ENCODE results near the gene TWIST1. TPM values are rescaled to one million over a fixed set of nuclear protein-coding genes. Genes with fewer than 3 reads are reported as not detected.

Gene TWIST1
- total RNA-seq, 5 donors from 2014 or later (not counting 1 experiment from before 2014, with no cell fraction given) = 0.16 to 0.92 (median 0.18) TPM; not detected in 2

- Histone ChIP-seq H3K27me3 (replicated peaks in 1 of 2; ENCODE audit: control insufficient read depth in 2 of 2, extremely low read depth in 1 of 2, insufficient read depth in 2 of 2, low read length in 1 of 2) (peaks cover 35 to 36% of the 10 kb centered on the region in 2 experiments), H3K4me1 (ENCODE audit: control insufficient read depth in 1 of 2, extremely low read depth in 1 of 2, insufficient read depth in 2 of 2, low read length in 2 of 2) (peaks cover 0 to 6% of the 10 kb centered on the region in 2 experiments), H3K4me3 (ENCODE audit: control insufficient read depth in 1 of 2, extremely low read depth in 1 of 2, low read length in 1 of 2) (no peak overlapping the region), H3K36me3 (ENCODE audit: control insufficient read depth in 2 of 2, extremely low read depth in 1 of 2, insufficient read depth in 1 of 2, low read length in 1 of 2) (no peaks in the 10 kb centered on the region), H3K27ac (ENCODE audit: low read length) (no peak overlapping the region), H3K9me3 (no peaks in the 10 kb centered on the region)
- Mint-ChIP-seq H3K4me1 (peaks cover 0 to 11% (median 0%) of the 10 kb centered on the region in 3 donors), H3K4me3 (no peak overlapping the region), H3K27ac (no peak overlapping the region), H3K36me3 (no peaks in the 10 kb centered on the region), H3K27me3 (peaks cover 49 to 75% of the 10 kb centered on the region in 2 donors), H3K9me3 (peaks cover 0 to 5% (median 4%) of the 10 kb centered on the region in 3 donors)
- CTCF ChIA-PET = no interaction called here
- no peak for DNase-seq
- no CpG with 5 or more reads among the region's 4 CpGs for WGBS (ENCODE audit: insufficient coverage)
- no peak for ATAC-seq (replicated peaks in 1 of 4)
- POLR2A ChIA-PET = no interaction called here
Observed at GRCh38 chr7:19105546-19105945, 11.9 kb downstream of the TWIST1 start.

- H3K27ac Mint-ChIP-seq = no peak overlapping the region
- H3K9me3 Mint-ChIP-seq = peaks cover 0 to 5% (median 4%) of the 10 kb centered on the region in 3 donors
- no peaks in the 10 kb centered on the region for H3K9me3 ChIP-seq
- CTCF ChIA-PET = no interaction called here
- peaks cover 0 to 6% of the 10 kb centered on the region in 2 experiments for H3K4me1 ChIP-seq (ENCODE audit: control insufficient read depth in 1 of 2, extremely low read depth in 1 of 2, insufficient read depth in 2 of 2, low read length in 2 of 2)
- WGBS (ENCODE audit: insufficient coverage) = 83% methylated on average over 1 of the region's 4 CpGs
- peaks cover 32 to 34% of the 10 kb centered on the region in 2 experiments for H3K27me3 ChIP-seq (replicated peaks in 1 of 2; ENCODE audit: control insufficient read depth in 2 of 2, extremely low read depth in 1 of 2, insufficient read depth in 2 of 2, low read length in 1 of 2)
- no peak overlapping the region for H3K27ac ChIP-seq (ENCODE audit: low read length)
- POLR2A ChIA-PET = no interaction called here
- H3K4me1 Mint-ChIP-seq = peaks cover 0 to 11% (median 0%) of the 10 kb centered on the region in 3 donors
- H3K27me3 Mint-ChIP-seq = peaks cover 47 to 69% of the 10 kb centered on the region in 2 donors
- no peaks in the 10 kb centered on the region for H3K36me3 ChIP-seq (ENCODE audit: control insufficient read depth in 2 of 2, extremely low read depth in 1 of 2, insufficient read depth in 1 of 2, low read length in 1 of 2)
- no peaks in the 10 kb centered on the region for H3K36me3 Mint-ChIP-seq
- H3K4me3 ChIP-seq (ENCODE audit: control insufficient read depth in 1 of 2, extremely low read depth in 1 of 2, low read length in 1 of 2) = no peak overlapping the region
- DNase-seq = no peak
- ATAC-seq (replicated peaks in 1 of 4) = no peak
- no peak overlapping the region for H3K4me3 Mint-ChIP-seq
Observed at GRCh38 chr7:19104811-19105210, 12.6 kb downstream of the TWIST1 start.

- CTCF ChIA-PET = no interaction called here
- Histone ChIP-seq H3K27me3 (replicated peaks in 1 of 2; ENCODE audit: control insufficient read depth in 2 of 2, extremely low read depth in 1 of 2, insufficient read depth in 2 of 2, low read length in 1 of 2) (peaks cover 25 to 29% of the 10 kb centered on the region in 2 experiments), H3K36me3 (ENCODE audit: control insufficient read depth in 2 of 2, extremely low read depth in 1 of 2, insufficient read depth in 1 of 2, low read length in 1 of 2) (no peaks in the 10 kb centered on the region), H3K4me1 (ENCODE audit: control insufficient read depth in 1 of 2, extremely low read depth in 1 of 2, insufficient read depth in 2 of 2, low read length in 2 of 2) (peaks cover 0 to 4% of the 10 kb centered on the region in 2 experiments), H3K4me3 (ENCODE audit: control insufficient read depth in 1 of 2, extremely low read depth in 1 of 2, low read length in 1 of 2) (no peak overlapping the region), H3K27ac (ENCODE audit: low read length) (no peak overlapping the region), H3K9me3 (no peaks in the 10 kb centered on the region)
- Mint-ChIP-seq H3K4me1 (peaks cover 0 to 11% (median 0%) of the 10 kb centered on the region in 3 donors), H3K4me3 (no peak overlapping the region), H3K36me3 (no peaks in the 10 kb centered on the region), H3K27me3 (peaks cover 32 to 50% of the 10 kb centered on the region in 2 donors), H3K9me3 (peaks cover 0 to 5% (median 4%) of the 10 kb centered on the region in 3 donors), H3K27ac (no peak overlapping the region)
- no peak for DNase-seq
- no peak for ATAC-seq (replicated peaks in 1 of 4)
- POLR2A ChIA-PET = no interaction called here
- WGBS (ENCODE audit: insufficient coverage) = 71% methylated on average over 1 of the region's 4 CpGs
Observed at GRCh38 chr7:19102884-19103283, 14.6 kb downstream of the TWIST1 start.

GRCh38 chr7:19101909-19102308 lies 15.5 kb downstream of the TWIST1 start:
- Mint-ChIP-seq H3K4me1 (peaks cover 0 to 5% (median 0%) of the 10 kb centered on the region in 3 donors), H3K27ac (no peak overlapping the region), H3K36me3 (no peaks in the 10 kb centered on the region), H3K4me3 (no peak overlapping the region), H3K27me3 (peaks cover 22 to 40% of the 10 kb centered on the region in 2 donors), H3K9me3 (peaks cover 0 to 5% (median 4%) of the 10 kb centered on the region in 3 donors)
- no peaks in the 10 kb centered on the region for H3K36me3 ChIP-seq (ENCODE audit: control insufficient read depth in 2 of 2, extremely low read depth in 1 of 2, insufficient read depth in 1 of 2, low read length in 1 of 2)
- H3K4me3 ChIP-seq (ENCODE audit: control insufficient read depth in 1 of 2, extremely low read depth in 1 of 2, low read length in 1 of 2) = no peak overlapping the region
- no peaks in the 10 kb centered on the region for H3K4me1 ChIP-seq (ENCODE audit: control insufficient read depth in 1 of 2, extremely low read depth in 1 of 2, insufficient read depth in 2 of 2, low read length in 2 of 2)
- ATAC-seq (replicated peaks in 1 of 4) = no peak
- DNase-seq = no peak
- WGBS (ENCODE audit: insufficient coverage) = 40% methylated on average over 1 of the region's 2 CpGs
- no peaks in the 10 kb centered on the region for H3K9me3 ChIP-seq
- CTCF ChIA-PET = interaction anchor here in 1 of 2 donors (0.6 kb wide), 1 partner anchor 496 kb away, joined by 3 read pairs; no protein-coding TSS in a partner anchor
- H3K27me3 ChIP-seq (replicated peaks in 1 of 2; ENCODE audit: control insufficient read depth in 2 of 2, extremely low read depth in 1 of 2, insufficient read depth in 2 of 2, low read length in 1 of 2) = peaks cover 15 to 32% of the 10 kb centered on the region in 2 experiments
- POLR2A ChIA-PET = no interaction called here
- no peak overlapping the region for H3K27ac ChIP-seq (ENCODE audit: low read length)

GRCh38 chr7:19101472-19101871 lies 16.0 kb downstream of the TWIST1 start:
- no CpG with 5 or more reads among the region's 1 CpG for WGBS (ENCODE audit: insufficient coverage)
- no peak for ATAC-seq (replicated peaks in 1 of 4)
- Histone ChIP-seq H3K27me3 (replicated peaks in 1 of 2; ENCODE audit: control insufficient read depth in 2 of 2, extremely low read depth in 1 of 2, insufficient read depth in 2 of 2, low read length in 1 of 2) (peaks cover 11 to 28% of the 10 kb centered on the region in 2 experiments), H3K36me3 (ENCODE audit: control insufficient read depth in 2 of 2, extremely low read depth in 1 of 2, insufficient read depth in 1 of 2, low read length in 1 of 2) (no peaks in the 10 kb centered on the region), H3K4me3 (ENCODE audit: control insufficient read depth in 1 of 2, extremely low read depth in 1 of 2, low read length in 1 of 2) (no peak overlapping the region), H3K9me3 (no peaks in the 10 kb centered on the region), H3K4me1 (ENCODE audit: control insufficient read depth in 1 of 2, extremely low read depth in 1 of 2, insufficient read depth in 2 of 2, low read length in 2 of 2) (no peaks in the 10 kb centered on the region), H3K27ac (ENCODE audit: low read length) (no peak overlapping the region)
- Mint-ChIP-seq H3K9me3 (peaks cover 0 to 5% (median 4%) of the 10 kb centered on the region in 3 donors), H3K27me3 (peaks cover 20 to 36% of the 10 kb centered on the region in 2 donors), H3K4me1 (peaks cover 0 to 4% (median 0%) of the 10 kb centered on the region in 3 donors), H3K36me3 (no peaks in the 10 kb centered on the region), H3K4me3 (no peak overlapping the region), H3K27ac (no peak overlapping the region)
- DNase-seq = no peak
- ChIA-PET CTCF (no interaction called here), POLR2A (interaction anchor here in 1 of 2 donors (0.6 kb wide), 1 partner anchor 1349 kb away, joined by 6 read pairs; no protein-coding TSS in a partner anchor)

- Mint-ChIP-seq H3K36me3 (no peaks in the 10 kb centered on the region), H3K27ac (no peak overlapping the region), H3K4me3 (no peak overlapping the region), H3K27me3 (peaks cover 12 to 22% of the 10 kb centered on the region in 2 donors), H3K9me3 (peaks cover 0 to 5% (median 4%) of the 10 kb centered on the region in 3 donors), H3K4me1 (no peaks in the 10 kb centered on the region)
- ATAC-seq (replicated peaks in 1 of 4) (no peak), DNase-seq (no peak)
- CTCF ChIA-PET = interaction anchor here in 1 of 2 donors (0.6 kb wide), 1 partner anchor 706 kb away, joined by 4 read pairs; no protein-coding TSS in a partner anchor
- H3K4me1 ChIP-seq (ENCODE audit: control insufficient read depth in 1 of 2, extremely low read depth in 1 of 2, insufficient read depth in 2 of 2, low read length in 2 of 2) = no peaks in the 10 kb centered on the region
- H3K27ac ChIP-seq (ENCODE audit: low read length) = no peak overlapping the region
- no CpG with 5 or more reads among the region's 2 CpGs for WGBS (ENCODE audit: insufficient coverage)
- peaks cover 5 to 19% of the 10 kb centered on the region in 2 experiments for H3K27me3 ChIP-seq (replicated peaks in 1 of 2; ENCODE audit: control insufficient read depth in 2 of 2, extremely low read depth in 1 of 2, insufficient read depth in 2 of 2, low read length in 1 of 2)
- H3K4me3 ChIP-seq (ENCODE audit: control insufficient read depth in 1 of 2, extremely low read depth in 1 of 2, low read length in 1 of 2) = no peak overlapping the region
- POLR2A ChIA-PET = no interaction called here
- no peaks in the 10 kb centered on the region for H3K36me3 ChIP-seq (ENCODE audit: control insufficient read depth in 2 of 2, extremely low read depth in 1 of 2, insufficient read depth in 1 of 2, low read length in 1 of 2)
- no peaks in the 10 kb centered on the region for H3K9me3 ChIP-seq
Observed at GRCh38 chr7:19099924-19100323, 17.5 kb downstream of the TWIST1 start.
